Activated T-cell treated with anti-CD3 and anti-CD28 coated beads, Interleukin-2, amount 50 U/mL, for 72 hours (primary cell): ENCODE results near the gene KCNH1. TPM values are rescaled to one million over a fixed set of nuclear protein-coding genes. Genes with fewer than 3 reads are reported as not detected.
"Not testable (repeated sequence)": the region's sequence is repeated elsewhere in the genome, so short reads cannot be mapped to it uniquely, and the experiment has no call there.

Experiments used
- ATAC-seq, 2 donors: fragments of 150-1000 bp; cut with Tn5 transposase; replicated peaks in 1 of 2; 2 replicates each; pipeline ENCODE4 v1.10.0; 2021; ENCODE audit warnings: moderate library complexity in 2 of 2, mild to moderate bottlenecking in 1 of 2
- DNase-seq, 2 donors: peaks; one replicate each; pipeline ENCODE4 v3.0.0; 2021 to 2022; ENCODE audit warnings: mixed read lengths in 1 of 2
- H3K27ac Mint-ChIP-seq: one replicate; pipeline ENCODE4 v1.8.0; 2022; ENCODE audit warnings: mild to moderate bottlenecking, moderate library complexity, mixed read lengths
- H3K27me3 Mint-ChIP-seq: one replicate; pipeline ENCODE4 v1.8.0; 2022; ENCODE audit warnings: low read depth, mixed read lengths
- H3K36me3 Mint-ChIP-seq, 2 donors: one replicate each; pipeline ENCODE4 v1.8.0; 2022; ENCODE audit warnings: mixed read lengths in 2 of 2, mild to moderate bottlenecking in 1 of 2; ENCODE audit not compliant: insufficient read depth in 2 of 2
- H3K4me1 Mint-ChIP-seq: one replicate; pipeline ENCODE4 v1.8.0; 2022; ENCODE audit warnings: low read depth, mixed read lengths
- H3K4me3 Mint-ChIP-seq, 2 donors: one replicate each; pipeline ENCODE4 v1.8.0; 2022; ENCODE audit warnings: mild to moderate bottlenecking in 2 of 2, mixed read lengths in 2 of 2, moderate library complexity in 2 of 2
- H3K9me3 Mint-ChIP-seq, 2 donors: one replicate each; pipeline ENCODE4 v1.8.0; 2022; ENCODE audit warnings: mixed read lengths in 2 of 2
- total RNA-seq, 2 donors: library from RNA; stranded (reverse); gene quantifications; one replicate each; pipeline ENCODE4 v1.2.3, GENCODE V29; 2022

KCNH1 gene
- total RNA-seq, 2 donors from 2014 or later, result not detected

- DNase-seq (no peak), ATAC-seq (no peak)
- Mint-ChIP-seq H3K27me3 (peaks cover 40% of the 10 kb centered on the region), H3K27ac (no peak overlapping the region), H3K9me3 (no peaks in the 10 kb centered on the region), H3K36me3 (no peaks in the 10 kb centered on the region), H3K4me1 (no peaks in the 10 kb centered on the region), H3K4me3 (no peak overlapping the region)
These were observed 119.7 kb downstream of the KCNH1 start for GRCh38 chr1:211014275-211014674.

DNA sequence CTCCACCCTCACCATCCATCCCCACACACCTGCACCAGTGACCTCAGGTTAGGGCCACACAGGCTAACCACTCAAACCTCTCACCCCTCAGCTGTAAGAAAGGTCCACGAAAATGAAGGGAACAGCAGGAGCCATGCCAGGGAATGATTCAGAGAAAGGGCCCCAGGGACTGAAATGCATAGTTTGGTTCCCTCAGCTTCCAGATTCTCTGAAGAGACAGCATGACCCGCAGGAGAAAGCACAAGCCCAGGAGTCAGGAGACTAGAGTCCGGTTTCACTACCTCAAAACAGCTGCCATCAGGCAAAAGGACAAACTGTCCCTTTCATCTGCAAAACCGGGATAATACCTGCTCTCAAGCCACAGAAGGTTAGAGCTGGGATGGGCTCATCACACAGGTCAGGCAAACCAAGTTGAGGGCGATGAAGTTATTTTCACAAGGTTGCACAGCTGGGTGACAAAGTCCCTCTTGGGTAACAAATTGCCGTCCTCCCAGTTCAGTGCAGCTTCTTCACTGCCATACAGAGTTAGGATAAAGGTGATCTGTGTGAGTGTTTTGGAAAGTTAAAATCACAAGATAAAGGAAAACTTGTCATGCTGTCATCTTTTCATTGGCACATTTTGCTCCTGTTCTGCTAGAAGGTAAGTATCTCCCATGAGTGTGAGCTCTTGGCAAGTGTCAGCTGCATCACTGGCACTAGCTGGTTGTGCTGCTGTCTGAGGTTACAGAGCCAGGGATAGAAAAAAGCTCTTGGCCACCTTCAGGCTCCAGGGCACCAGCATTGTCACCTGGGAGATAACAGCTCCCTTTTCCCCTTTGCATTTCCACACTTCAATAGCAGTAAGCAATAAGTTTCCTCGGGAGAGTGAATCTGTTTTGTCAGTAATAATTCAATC is 120.4 kb downstream of the KCNH1 start:
- ATAC-seq (no peak), DNase-seq (no peak)
- H3K36me3 Mint-ChIP-seq, result no peaks in the 10 kb centered on the region
- H3K4me3 Mint-ChIP-seq, result no peak overlapping the region
- H3K9me3 Mint-ChIP-seq, result no peaks in the 10 kb centered on the region
- no peaks in the 10 kb centered on the region for H3K4me1 Mint-ChIP-seq
- no peak overlapping the region for H3K27ac Mint-ChIP-seq
- H3K27me3 Mint-ChIP-seq, result peaks cover 34% of the 10 kb centered on the region

DNA sequence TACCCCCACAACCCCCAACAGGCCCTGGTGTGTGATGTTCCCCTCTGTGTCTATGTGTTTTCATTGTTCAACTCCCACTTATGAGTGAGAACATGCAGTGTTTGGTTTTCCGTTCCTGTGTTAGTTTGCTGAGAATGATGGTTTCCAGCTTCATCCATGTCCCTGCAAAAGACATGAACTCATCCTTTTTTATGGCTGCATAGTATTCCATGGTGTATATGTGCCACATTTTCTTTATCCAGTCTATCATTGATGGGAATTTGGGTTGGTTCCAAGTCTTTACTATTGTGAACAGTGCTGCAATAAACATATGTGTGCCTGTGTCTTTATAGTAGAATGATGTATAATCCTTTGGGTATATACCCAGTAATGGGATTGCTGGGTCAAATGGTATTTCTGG is 122.8 kb downstream of the KCNH1 start:
- not testable (repeated sequence) for DNase-seq, ATAC-seq, H3K9me3 Mint-ChIP-seq, H3K4me1 Mint-ChIP-seq, H3K36me3 Mint-ChIP-seq, H3K4me3 Mint-ChIP-seq, H3K27ac Mint-ChIP-seq
- peaks cover 29% of the 10 kb centered on the region for H3K27me3 Mint-ChIP-seq

DNA sequence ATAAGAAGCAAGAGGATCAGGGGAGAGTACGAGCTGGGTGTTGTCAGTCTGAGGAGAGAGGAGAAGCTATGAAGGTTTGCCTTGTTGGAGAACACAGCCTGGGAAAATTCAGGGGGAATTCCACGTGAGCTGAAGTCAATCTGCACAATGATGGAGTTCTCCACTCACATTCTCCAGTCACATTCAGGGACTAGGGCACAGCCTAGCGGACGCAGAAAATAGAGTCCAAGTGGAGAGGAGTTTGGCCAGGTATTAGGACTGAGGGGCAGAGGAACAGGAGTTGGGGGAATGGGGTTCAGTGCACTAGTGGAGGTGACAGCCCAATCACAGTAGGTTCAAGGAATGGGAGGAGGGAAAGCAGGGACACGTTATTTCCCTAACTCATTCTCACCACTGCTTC is 124.0 kb downstream of the KCNH1 start:
- no peak for DNase-seq
- H3K27ac Mint-ChIP-seq, result no peak overlapping the region
- H3K4me3 Mint-ChIP-seq, result no peak overlapping the region
- peaks cover 25% of the 10 kb centered on the region for H3K27me3 Mint-ChIP-seq
- H3K36me3 Mint-ChIP-seq, result no peaks in the 10 kb centered on the region
- H3K9me3 Mint-ChIP-seq, result no peaks in the 10 kb centered on the region
- H3K4me1 Mint-ChIP-seq, result no peaks in the 10 kb centered on the region
- ATAC-seq, result no peak

DNA sequence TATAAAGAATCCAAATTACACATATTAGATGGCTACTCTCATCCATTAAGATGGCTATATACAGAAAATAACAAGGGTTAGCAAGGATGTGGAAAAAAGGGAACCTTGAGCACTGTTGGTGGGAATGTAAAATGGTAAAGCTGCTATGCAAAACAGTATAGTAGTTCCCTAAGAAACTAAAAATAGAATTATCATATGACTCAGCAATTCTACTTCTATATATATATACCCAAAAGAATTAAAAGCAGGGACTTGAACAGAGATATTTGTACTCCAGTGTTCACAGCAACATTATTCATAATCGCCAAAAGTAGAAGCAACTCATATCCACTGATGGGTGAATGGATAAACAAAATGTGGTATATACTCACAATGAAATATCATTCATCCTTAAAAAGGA is 126.1 kb downstream of the KCNH1 start:
- no peaks in the 10 kb centered on the region for H3K4me1 Mint-ChIP-seq
- no peak for ATAC-seq
- DNase-seq, result no peak
- peaks cover 23% of the 10 kb centered on the region for H3K27me3 Mint-ChIP-seq
- no peaks in the 10 kb centered on the region for H3K36me3 Mint-ChIP-seq
- H3K4me3 Mint-ChIP-seq, result no peak overlapping the region
- H3K27ac Mint-ChIP-seq, result no peak overlapping the region
- no peaks in the 10 kb centered on the region for H3K9me3 Mint-ChIP-seq

DNA sequence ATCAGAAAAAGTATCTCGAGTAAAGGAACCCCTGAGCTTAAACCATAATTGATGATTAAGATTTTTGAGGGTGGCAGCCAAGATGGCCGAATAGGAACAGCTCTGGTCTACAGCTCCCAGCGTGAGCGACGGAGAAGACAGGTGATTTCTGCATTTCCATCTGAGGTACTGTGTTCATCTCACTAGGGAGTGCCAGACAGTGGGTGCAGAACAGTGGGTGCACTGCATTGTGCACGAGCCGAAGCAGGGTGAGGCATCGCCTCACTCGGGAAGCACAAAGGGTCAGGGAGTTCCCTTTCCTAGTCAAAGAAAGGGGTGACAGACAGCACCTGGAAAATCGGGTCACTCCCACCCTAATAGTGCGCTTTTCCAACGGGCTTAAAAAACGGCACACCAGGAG is 138.0 kb downstream of the KCNH1 start:
- not testable (repeated sequence) for ATAC-seq, H3K4me1 Mint-ChIP-seq, H3K27ac Mint-ChIP-seq, H3K4me3 Mint-ChIP-seq, DNase-seq, H3K9me3 Mint-ChIP-seq, H3K36me3 Mint-ChIP-seq
- H3K27me3 Mint-ChIP-seq, result peaks cover 38% of the 10 kb centered on the region

DNA sequence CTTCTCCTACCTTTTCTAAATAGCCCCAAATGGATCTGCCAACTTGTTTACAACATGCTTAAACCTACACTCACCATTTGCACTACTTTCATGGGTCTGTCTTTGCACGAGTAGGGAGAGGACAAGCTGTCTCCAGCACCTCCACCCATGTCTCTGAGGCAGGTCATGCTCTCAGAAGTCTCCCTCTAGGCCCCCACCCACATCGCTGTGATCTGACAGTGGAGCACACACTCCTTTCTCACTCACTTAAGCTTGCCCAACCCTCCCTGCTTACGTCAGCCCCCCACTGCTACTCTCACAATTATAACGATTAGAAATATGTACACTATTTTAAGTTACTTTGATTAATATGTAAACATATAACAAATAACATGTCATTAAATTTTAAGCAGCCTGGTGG is 141.1 kb downstream of the KCNH1 start:
- no peak for ATAC-seq
- peaks cover 34% of the 10 kb centered on the region for H3K27me3 Mint-ChIP-seq

GRCh38 chr1:210989905-210990304 is 144.0 kb downstream of the KCNH1 start:
- H3K27me3 Mint-ChIP-seq, result peaks cover 26% of the 10 kb centered on the region
- DNase-seq, result no peak
- ATAC-seq, result no peak
- no peaks in the 10 kb centered on the region for H3K4me1 Mint-ChIP-seq
- peaks cover 0 to 1% of the 10 kb centered on the region in 2 donors for H3K36me3 Mint-ChIP-seq
- no peak overlapping the region for H3K27ac Mint-ChIP-seq
- no peak overlapping the region for H3K4me3 Mint-ChIP-seq
- peaks cover 2 to 6% of the 10 kb centered on the region in 2 donors for H3K9me3 Mint-ChIP-seq

More for the DNA sequence above, 141.1 kb downstream of the KCNH1 start:
- no peak for DNase-seq
- no peaks in the 10 kb centered on the region for H3K36me3 Mint-ChIP-seq
- no peak overlapping the region for H3K27ac Mint-ChIP-seq
- no peaks in the 10 kb centered on the region for H3K4me1 Mint-ChIP-seq
- H3K9me3 Mint-ChIP-seq, result no peaks in the 10 kb centered on the region
- H3K4me3 Mint-ChIP-seq, result no peak overlapping the region

GRCh38 chr1:210981490-210981889 is 152.5 kb downstream of the KCNH1 start:
- no peaks in the 10 kb centered on the region for H3K4me1 Mint-ChIP-seq
- ATAC-seq (no peak), DNase-seq (no peak)
- no peak overlapping the region for H3K4me3 Mint-ChIP-seq
- H3K36me3 Mint-ChIP-seq, result peaks cover 0 to 2% of the 10 kb centered on the region in 2 donors
- no peak overlapping the region for H3K27ac Mint-ChIP-seq
- H3K9me3 Mint-ChIP-seq, result peaks cover 1 to 4% of the 10 kb centered on the region in 2 donors
- H3K27me3 Mint-ChIP-seq, result peaks cover 5% of the 10 kb centered on the region

GRCh38 chr1:210980082-210980481 is 153.9 kb downstream of the KCNH1 start:
- ATAC-seq (no peak), DNase-seq (no peak)
- Mint-ChIP-seq H3K4me3 (no peak overlapping the region), H3K27ac (no peak overlapping the region), H3K36me3 (peaks cover 0 to 2% of the 10 kb centered on the region in 2 donors), H3K4me1 (no peaks in the 10 kb centered on the region), H3K9me3 (peaks cover 1 to 5% of the 10 kb centered on the region in 2 donors), H3K27me3 (peaks cover 5% of the 10 kb centered on the region)

GRCh38 chr1:210978974-210979354 is 155.0 kb downstream of the KCNH1 start:
- Mint-ChIP-seq H3K4me1 (no peaks in the 10 kb centered on the region), H3K27me3 (peaks cover 5% of the 10 kb centered on the region), H3K36me3 (peaks cover 0 to 2% of the 10 kb centered on the region in 2 donors), H3K4me3 (no peak overlapping the region), H3K9me3 (peaks cover 1 to 5% of the 10 kb centered on the region in 2 donors), H3K27ac (no peak overlapping the region)
- no peak for ATAC-seq
- DNase-seq, result no peak

- DNase-seq, result no peak
- no peak for ATAC-seq
- Mint-ChIP-seq H3K9me3 (peaks cover 0 to 3% of the 10 kb centered on the region in 2 donors), H3K36me3 (no peaks in the 10 kb centered on the region), H3K27me3 (peaks cover 5% of the 10 kb centered on the region), H3K4me3 (no peak overlapping the region), H3K27ac (no peak overlapping the region), H3K4me1 (no peaks in the 10 kb centered on the region)
These were observed 155.5 kb downstream of the KCNH1 start for GRCh38 chr1:210978316-210978973.

GRCh38 chr1:210951279-210951678 is 182.7 kb downstream of the KCNH1 start:
- Mint-ChIP-seq H3K4me3 (no peak overlapping the region), H3K4me1 (no peaks in the 10 kb centered on the region), H3K27me3 (no peaks in the 10 kb centered on the region), H3K36me3 (no peaks in the 10 kb centered on the region), H3K9me3 (no peaks in the 10 kb centered on the region), H3K27ac (no peak overlapping the region)
- DNase-seq (no peak), ATAC-seq (no peak)
